GM18526 (cell line): ENCODE data around the gene PTPN14.

Experiments
- POLR2A ChIP-seq: IDR thresholded peaks from 3 replicates; pipeline ENCODE4 v1.6.1; 2011; ENCODE audit not compliant: insufficient read length; ENCODE audit errors: extremely low read depth

Gene PTPN14

DNA sequence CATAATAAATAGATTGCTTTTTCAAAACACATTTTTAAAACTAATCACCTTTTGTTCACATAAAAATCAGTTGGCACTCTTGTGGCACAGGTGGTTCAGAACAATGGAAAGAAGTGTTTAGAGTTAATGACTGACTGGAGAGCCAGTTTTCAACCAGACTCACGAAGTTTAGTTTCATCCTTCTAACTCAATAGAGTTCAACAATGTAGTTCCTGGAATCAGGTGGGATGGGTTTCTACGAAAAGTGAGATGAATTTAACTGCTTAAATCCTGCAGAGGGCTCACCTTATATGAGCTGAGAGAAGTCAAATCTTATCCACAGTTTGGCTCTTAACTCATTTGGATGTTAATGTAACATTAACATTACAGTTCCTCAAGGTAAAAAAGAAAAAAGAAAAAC is 153.9 kb downstream of the PTPN14 start:
- no peak for TF ChIP-seq POLR2A

- TF ChIP-seq POLR2A: no peak
These were observed 155.1 kb downstream of the PTPN14 start for GRCh38 chr1:214396330-214396729.

DNA sequence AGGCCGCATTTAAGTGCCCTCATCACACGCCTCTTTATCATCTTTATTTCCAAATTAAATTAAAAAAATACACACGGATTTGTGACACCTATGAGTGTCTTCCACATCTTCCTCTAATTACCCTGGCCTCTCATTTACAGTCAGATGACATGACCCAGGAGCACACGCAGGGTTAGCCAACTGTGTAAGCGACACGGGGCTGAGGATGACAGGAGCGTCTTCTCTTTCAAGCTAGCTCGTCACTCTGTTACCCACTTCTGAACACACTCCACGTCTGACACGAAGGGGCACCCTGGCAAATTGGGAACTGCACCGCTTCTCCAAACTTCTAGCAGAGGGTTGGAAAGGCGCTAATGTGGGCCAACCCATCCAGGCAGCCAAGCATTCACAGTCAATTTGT is 158.3 kb downstream of the PTPN14 start:
- no peak for TF ChIP-seq POLR2A

DNA sequence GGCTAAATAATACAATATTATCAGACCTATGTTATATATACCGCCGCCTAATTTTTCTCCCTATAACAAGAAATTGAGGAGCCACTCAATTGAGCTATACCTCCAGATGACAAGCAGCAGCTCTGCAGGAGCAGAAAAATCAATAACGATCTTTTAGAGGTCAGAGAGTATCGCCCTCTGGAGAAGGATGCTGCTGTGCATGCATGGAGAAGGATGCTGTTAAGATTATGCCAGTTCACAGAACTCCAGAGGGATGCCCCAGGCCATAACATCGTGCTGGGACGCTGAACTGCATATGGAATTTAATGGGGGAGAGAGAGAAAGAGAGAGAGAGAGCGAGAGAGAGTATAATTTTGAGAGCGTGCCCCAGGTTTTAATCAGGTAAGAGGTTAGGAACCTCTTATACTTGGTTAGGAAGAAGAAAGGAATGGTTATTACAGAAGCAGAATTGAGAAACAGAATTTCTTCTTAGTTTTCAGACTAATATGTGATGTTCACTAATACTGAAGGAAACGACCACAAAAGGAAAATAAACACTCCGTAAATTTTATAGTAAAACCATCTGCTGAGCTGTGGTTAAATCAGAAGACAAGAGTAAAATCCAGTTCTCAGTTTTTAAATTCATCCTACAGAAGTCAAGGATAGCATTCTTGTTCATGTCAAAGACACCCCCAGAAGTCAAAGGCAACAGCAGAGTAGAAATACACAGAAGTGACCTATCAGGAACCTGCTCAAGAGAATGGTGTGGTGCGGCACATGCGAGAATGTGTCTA is 159.3 kb downstream of the PTPN14 start:
- TF ChIP-seq POLR2A: no peak

DNA sequence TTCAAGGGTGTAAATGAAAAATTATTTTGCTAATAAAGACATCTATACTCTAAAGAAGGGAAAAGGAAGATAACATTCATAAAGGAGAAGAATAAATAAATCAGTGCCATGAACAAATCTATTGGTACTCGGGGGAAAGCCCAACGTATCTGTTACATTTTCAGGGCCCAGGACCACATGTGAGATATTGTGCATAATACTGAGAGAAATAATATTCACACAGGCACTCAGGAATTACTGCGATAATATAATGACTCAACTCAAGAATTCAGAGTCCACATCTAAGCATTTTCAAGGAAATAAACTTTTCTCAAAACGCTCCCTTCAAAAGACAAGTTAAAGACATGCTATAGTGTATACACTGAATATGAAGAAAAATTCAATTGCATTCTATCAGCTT is 161.7 kb downstream of the PTPN14 start:
- TF ChIP-seq POLR2A: no peak

DNA sequence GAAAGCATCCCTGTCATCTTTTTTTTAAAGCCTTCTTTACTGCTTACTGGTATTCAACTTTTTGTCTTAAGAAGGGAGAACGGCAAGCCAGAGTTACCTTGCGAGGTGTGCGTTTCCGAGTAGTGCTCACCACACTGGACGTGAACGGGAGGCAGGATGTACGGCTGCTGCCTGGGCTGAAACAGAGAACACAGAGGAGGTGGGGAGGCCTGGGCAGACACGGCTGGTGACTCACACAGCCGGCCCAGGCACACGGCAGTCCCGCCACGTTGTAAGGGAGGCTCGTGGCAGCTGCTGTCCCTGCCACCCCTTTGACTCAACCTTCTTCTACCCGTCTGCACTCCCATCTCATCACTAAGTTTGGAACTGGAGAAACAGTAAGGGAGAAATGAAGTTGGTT is 164.7 kb downstream of the PTPN14 start:
- TF ChIP-seq POLR2A: no peak

- TF ChIP-seq POLR2A: no peak
These were observed 165.1 kb downstream of the PTPN14 start for GRCh38 chr1:214386333-214386732.

GRCh38 chr1:214385428-214385827 is 166.0 kb downstream of the PTPN14 start:
- no peak for TF ChIP-seq POLR2A

DNA sequence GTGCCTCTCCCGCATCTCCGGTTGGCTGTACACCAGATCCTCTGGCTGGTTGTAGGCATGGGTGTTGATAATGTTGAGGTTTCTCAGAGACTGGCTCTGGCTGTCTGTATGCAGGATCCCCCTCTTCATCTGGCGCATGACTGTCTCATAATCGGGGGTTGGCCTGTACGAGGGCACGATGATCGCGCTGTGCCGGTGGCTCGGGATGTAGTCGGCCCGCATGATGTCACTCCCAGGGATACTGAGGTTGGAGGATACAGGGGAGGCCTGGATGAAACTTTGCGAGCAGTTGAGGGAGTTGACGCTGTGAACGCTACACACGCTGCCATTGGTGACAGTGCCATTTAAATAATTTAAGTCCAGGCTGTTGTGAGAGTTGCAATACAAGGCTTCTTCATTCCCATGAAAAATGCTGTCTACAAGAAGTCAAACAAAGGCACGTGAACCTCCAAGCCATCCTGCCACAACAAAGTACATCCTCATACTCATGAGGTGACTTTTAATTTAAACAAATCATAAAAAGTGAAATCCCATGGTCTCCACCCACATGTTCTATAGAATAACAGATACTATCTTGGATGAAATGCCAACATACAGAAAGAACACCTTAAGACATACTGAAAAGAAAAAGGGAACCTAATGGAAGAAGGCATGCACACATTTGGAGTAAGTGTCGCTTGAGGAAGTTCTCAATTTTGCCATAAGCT is 166.9 kb downstream of the PTPN14 start:
- TF ChIP-seq POLR2A: no peak

DNA sequence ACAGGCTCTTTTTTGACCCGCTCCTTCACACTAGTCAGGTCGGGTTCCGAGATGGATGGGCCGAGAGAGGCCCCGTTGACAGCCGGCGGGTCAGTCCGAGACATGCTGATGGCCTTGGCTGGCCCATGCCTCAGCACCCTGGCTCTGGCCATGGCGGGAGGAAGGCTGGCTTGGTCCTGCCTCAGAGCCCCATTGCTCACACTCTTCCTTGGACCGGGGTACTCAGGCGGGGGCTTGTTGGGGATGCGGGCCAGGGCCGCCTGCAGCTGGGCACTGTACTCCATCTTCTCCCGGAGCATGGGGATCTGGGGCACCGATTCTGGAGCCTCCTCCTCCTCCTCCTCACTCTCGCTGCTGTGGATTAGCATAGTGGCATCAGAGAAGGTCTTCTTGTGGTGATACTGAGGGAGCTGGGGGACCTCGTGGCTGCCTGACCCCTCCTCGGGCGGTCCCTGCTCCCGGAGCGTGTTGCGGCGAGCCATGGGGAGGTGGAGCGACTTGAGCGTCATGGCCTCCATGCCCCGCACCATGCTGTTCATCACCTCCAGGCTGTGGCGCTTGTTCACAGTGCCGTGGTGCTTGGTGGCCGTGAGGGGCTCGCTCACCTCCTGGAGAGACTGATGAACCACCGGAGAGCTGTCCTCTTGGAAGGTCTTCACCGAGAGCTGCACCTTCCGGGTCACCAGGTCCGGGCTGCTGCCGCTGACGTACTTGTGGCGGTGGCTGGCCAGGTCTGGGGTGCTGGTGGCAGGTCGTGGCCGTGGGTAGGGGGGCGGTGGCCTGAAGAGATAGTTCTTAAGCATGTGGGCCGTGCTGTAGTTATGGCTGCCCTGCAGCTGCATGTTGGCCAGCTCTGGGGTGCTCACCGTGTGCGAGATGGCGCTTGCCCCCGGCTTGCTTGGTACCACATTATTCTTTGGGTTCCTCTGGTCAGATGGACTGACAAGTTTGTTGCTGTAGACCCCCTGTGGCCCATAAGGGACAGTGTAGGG is 167.7 kb downstream of the PTPN14 start:
- no peak for TF ChIP-seq POLR2A

DNA sequence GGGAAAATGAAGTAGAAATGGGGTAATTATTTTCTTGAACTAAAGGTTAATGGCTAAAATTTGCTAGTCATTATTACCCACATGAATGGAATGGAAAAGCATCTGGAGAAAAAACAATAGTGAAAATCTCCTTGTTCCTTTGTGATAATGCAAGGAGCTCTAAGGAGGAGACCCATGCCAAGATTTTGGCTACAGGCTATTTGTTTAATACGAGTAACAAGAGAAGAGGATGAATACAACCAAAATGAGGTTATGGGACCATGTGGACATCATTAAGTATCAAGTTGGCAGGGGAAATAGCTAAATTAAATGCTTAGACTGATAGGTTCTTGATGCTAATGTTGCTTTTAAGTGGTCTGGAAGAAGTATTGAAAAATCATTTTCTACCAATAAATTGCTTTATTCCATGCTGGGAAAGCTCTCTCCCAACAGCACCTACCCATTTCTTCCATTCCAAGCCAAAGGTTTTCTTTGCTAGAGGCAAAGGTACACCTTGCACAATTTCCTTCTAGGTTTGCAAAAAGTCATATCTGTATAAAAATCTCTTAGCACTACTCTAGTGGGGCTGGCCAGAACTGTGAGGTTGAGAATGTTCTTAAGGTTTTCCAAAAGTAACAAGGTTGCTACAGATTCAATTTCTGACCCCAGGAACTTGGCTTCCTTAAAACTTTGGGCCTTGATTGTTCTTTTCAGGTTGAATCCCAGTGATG is 170.3 kb downstream of the PTPN14 start:
- no peak for TF ChIP-seq POLR2A

DNA sequence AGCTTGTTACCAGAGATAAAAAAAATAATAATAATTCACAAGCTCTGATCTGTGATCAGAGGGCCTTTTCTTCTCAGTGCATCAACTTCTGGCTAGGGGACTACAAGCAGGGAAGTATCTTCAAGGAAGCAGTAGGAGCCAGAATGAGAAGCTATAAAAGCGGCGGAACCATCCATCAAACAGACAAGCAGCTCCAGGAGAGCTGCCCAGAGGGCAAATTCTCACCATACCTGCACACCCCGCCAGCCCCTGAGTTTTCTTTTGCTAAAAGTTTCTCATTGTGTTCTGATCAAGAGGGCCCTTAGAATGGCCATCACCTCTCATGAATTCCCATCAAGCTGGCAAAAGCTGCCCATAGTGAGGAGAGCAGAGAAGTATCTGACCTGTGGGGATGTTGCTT is 171.0 kb downstream of the PTPN14 start:
- TF ChIP-seq POLR2A: no peak

DNA sequence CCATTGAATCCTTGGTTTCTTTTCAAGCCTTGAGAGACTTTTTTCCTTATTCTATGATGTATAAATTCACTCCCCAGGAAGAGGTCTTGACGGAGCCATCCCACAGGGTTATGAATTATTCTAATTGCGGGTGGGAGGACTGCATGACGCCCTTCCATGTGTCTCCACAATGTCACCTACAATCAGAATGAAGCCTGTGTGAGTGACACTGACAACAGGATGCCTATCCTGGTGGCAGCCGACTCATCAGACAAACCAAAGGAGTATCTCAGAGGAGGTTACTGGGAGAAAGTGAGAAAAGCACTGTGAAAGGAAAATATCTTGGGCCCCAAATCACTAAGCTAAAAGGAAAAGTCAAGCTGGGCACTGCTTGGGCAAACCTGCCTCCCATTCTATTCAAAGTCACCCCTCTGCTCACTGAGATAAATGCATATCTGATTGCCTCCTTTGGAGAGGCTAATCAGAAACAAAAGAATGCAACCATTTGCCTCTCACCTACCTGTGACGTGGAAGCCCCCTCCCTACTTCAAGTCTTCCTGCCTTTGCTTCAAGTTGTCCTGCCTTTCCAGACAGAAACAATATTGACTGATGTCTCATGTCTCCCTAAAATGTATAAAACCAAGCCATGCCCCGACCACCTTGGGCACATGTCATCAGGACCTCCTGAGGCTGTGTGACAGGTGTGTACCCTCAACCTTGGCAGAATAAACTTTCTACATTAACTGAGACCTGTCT is 172.0 kb downstream of the PTPN14 start:
- no peak for TF ChIP-seq POLR2A

GRCh38 chr1:214378492-214378891 is 172.9 kb downstream of the PTPN14 start:
- no peak for TF ChIP-seq POLR2A
